Fibroblast of mammary gland (primary cell): ENCODE results near the gene WNT7A.

Experiments used
- DNase-seq: peaks from one replicate; pipeline ENCODE4 v3.0.0-alpha.2; 2010; ENCODE audit warnings: low read depth
- H3K4me3 ChIP-seq: 2 replicates; pipeline ENCODE4 v1.5.1; 2011; ENCODE audit warnings: low read depth, mild to moderate bottlenecking, low read length, moderate library complexity; ENCODE audit not compliant: control insufficient read depth
- TF ChIP-seq, protein P1 (sequence below): conservative IDR thresholded peaks from 2 replicates; pipeline ENCODE4 v1.5.1; 2011; ENCODE audit warnings: low read depth, low read length, inconsistent platforms; ENCODE audit not compliant: control insufficient read depth, insufficient read depth

WNT7A gene

DNA sequence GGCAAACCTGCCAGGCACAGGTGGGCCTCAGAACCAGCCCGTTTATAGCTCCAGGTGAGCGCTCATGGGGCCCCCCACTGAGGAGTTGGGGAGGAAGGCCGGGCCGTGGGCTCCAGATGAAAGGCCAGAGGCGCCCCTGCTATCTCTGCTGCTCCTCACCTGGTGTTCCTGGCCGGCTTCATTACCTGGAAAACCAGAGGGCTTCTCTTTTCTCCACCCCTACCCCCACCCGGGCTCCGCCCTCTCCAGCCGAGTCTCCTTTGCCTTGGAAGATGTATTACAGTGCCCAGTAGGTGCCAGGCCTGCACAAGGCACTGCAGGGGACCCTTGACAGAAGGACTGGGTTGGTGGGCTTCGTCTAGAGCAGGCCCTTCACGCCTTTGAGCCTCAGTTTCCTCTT, 111.4 kb downstream of the WNT7A start:
- TF ChIP-seq, protein P1, sequence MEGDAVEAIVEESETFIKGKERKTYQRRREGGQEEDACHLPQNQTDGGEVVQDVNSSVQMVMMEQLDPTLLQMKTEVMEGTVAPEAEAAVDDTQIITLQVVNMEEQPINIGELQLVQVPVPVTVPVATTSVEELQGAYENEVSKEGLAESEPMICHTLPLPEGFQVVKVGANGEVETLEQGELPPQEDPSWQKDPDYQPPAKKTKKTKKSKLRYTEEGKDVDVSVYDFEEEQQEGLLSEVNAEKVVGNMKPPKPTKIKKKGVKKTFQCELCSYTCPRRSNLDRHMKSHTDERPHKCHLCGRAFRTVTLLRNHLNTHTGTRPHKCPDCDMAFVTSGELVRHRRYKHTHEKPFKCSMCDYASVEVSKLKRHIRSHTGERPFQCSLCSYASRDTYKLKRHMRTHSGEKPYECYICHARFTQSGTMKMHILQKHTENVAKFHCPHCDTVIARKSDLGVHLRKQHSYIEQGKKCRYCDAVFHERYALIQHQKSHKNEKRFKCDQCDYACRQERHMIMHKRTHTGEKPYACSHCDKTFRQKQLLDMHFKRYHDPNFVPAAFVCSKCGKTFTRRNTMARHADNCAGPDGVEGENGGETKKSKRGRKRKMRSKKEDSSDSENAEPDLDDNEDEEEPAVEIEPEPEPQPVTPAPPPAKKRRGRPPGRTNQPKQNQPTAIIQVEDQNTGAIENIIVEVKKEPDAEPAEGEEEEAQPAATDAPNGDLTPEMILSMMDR = no peak
- DNase-seq = no peak

DNA sequence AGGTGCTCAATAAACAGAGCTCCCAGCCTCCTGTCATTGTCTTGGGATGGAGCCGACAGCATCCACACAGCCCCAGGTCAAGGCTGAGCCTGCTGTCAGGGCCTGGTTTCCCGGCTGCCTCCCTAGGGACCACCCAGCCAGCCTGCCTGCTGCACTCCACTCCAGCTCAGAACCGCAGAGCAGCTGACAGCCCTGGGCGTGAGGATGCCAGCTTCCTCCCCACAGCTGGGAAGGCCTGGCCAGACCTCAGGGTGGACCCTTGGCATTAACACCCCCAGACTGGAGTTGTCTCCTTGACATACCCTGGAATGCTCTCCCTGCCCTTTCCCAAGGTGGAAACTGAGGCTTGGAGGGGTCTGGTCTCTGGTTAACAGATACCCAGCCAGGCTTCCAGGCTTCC, 112.0 kb downstream of the WNT7A start:
- TF ChIP-seq, protein P1 = no peak
- no peak overlapping the region for H3K4me3 ChIP-seq
- DNase-seq = no peak

More for the DNA sequence above, 111.4 kb downstream of the WNT7A start:
- no peak overlapping the region for H3K4me3 ChIP-seq

DNA sequence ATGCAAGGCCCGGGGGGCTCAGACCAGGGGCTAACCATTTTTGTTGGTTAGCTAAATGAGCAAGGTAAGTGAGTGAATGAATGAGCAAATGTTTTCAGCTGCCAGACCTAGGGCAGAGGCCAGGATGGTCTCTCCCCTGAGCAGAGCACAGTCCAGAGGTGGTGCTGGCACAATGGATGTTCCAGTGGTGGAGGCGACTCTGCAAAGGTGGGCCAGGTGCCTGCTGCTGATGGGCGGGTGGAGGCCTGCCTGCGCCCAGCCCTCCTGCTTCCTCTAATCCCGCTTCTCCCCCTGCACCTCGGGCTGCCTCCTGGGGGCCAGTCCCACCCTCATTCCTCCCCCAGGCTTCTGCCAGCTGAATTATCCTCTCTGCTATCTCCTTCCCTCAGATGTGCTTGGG, 112.8 kb downstream of the WNT7A start:
- DNase-seq = no peak
- TF ChIP-seq, protein P1 = no peak
- H3K4me3 ChIP-seq = no peak overlapping the region
